Measurements from ENCODE around the gene LAMA1. TPM values are rescaled to one million over a fixed set of nuclear protein-coding genes. Genes with fewer than 3 reads are reported as not detected.

LAMA1 gene
- total RNA-seq, 1 donor from 2014 or later, result 4.3 TPM

GRCh38 chr18:6992761-6993160 lies 124.8 kb downstream of the LAMA1 start:
- no peak for DNase-seq (ENCODE audit: low read depth)

- no peak for DNase-seq (ENCODE audit: low read depth)
Measured at GRCh38 chr18:6983366-6983765, 134.2 kb downstream of the LAMA1 start.

GRCh38 chr18:6982398-6982797 lies 135.2 kb downstream of the LAMA1 start:
- DNase-seq (ENCODE audit: low read depth), result no peak

GRCh38 chr18:6980363-6980762 lies 137.2 kb downstream of the LAMA1 start:
- peak; percentile 20 for DNase-seq (ENCODE audit: low read depth)

- no peak for DNase-seq (ENCODE audit: low read depth)
Measured at GRCh38 chr18:6979954-6980353, 137.6 kb downstream of the LAMA1 start.

- no peak for DNase-seq (ENCODE audit: low read depth)
Measured at GRCh38 chr18:6976935-6977334, 140.7 kb downstream of the LAMA1 start.

- DNase-seq (ENCODE audit: low read depth), result no peak
Measured at GRCh38 chr18:6975084-6975483, 142.5 kb downstream of the LAMA1 start.

- DNase-seq (ENCODE audit: low read depth), result no peak
Measured at GRCh38 chr18:6971823-6972478, 145.6 kb downstream of the LAMA1 start.

GRCh38 chr18:6963452-6964097 lies 154.0 kb downstream of the LAMA1 start:
- peak; percentile 86 for DNase-seq (ENCODE audit: low read depth)

GRCh38 chr18:6962571-6963451 lies 154.8 kb downstream of the LAMA1 start:
- DNase-seq (ENCODE audit: low read depth), result no peak

- DNase-seq (ENCODE audit: low read depth), result no peak
Measured at GRCh38 chr18:6961331-6961730, 156.3 kb downstream of the LAMA1 start.

GRCh38 chr18:6960656-6961055 lies 156.9 kb downstream of the LAMA1 start:
- DNase-seq (ENCODE audit: low read depth), result peak; percentile 70

- DNase-seq (ENCODE audit: low read depth), result no peak
Measured at GRCh38 chr18:6960124-6960523, 157.5 kb downstream of the LAMA1 start.

GRCh38 chr18:6959110-6959509 lies 158.5 kb downstream of the LAMA1 start:
- DNase-seq (ENCODE audit: low read depth), result no peak

GRCh38 chr18:6956999-6957398 lies 160.6 kb downstream of the LAMA1 start:
- DNase-seq (ENCODE audit: low read depth), result no peak

GRCh38 chr18:6956495-6956894 lies 161.1 kb downstream of the LAMA1 start:
- DNase-seq (ENCODE audit: low read depth), result no peak

- DNase-seq (ENCODE audit: low read depth), result no peak
Measured at GRCh38 chr18:6955304-6955703, 162.3 kb downstream of the LAMA1 start.

- DNase-seq (ENCODE audit: low read depth), result no peak
Measured at GRCh38 chr18:6954501-6954900, 163.1 kb downstream of the LAMA1 start.

- DNase-seq (ENCODE audit: low read depth), result no peak
Measured at GRCh38 chr18:6951336-6952090, 166.1 kb downstream of the LAMA1 start.

- DNase-seq (ENCODE audit: low read depth), result no peak
Measured at GRCh38 chr18:6950641-6951040, 167.0 kb downstream of the LAMA1 start.

GRCh38 chr18:6949800-6950586 lies 167.6 kb downstream of the LAMA1 start:
- no peak for DNase-seq (ENCODE audit: low read depth)
